H54 (cell line): ENCODE data around the gene BCL2L11.

Experiments used
- DNase-seq: peaks from one replicate; pipeline ENCODE4 v3.0.0; 2011; ENCODE audit warnings: low spot score, mixed read lengths; ENCODE audit not compliant: insufficient read length
- FAIRE-seq: peaks from 3 replicates; lab custom pipeline; 2011; peaks lifted over from hg19 to GRCh38; lab: Jason Lieb, UNC
- POLR2A ChIP-seq: IDR thresholded peaks from 2 replicates; pipeline ENCODE4 v1.6.1; 2011; ENCODE audit warnings: low read depth, mild to moderate bottlenecking, low read length

BCL2L11 gene

DNA sequence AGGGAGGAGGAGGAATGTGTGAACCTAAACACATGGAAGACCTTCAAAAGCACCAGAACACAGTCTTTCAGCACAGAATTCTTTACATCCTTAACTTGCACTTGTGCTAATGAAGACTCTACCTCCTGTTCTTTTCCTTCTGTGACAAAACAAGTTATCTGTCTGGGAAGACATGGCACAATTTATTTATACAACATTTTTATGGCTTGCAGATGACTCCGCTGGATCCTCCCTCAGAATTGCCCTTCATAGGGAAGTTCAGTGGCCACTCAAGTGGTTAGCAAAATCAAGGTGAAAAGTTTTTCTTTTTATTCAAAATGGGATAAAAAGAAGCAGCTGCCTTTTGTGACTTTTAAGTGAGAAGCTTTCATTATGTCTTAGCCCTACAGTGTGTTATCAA, 21.4 kb downstream of the BCL2L11 start:
- no peak for TF ChIP-seq POLR2A
- FAIRE-seq (no peak), DNase-seq (no peak)

DNA sequence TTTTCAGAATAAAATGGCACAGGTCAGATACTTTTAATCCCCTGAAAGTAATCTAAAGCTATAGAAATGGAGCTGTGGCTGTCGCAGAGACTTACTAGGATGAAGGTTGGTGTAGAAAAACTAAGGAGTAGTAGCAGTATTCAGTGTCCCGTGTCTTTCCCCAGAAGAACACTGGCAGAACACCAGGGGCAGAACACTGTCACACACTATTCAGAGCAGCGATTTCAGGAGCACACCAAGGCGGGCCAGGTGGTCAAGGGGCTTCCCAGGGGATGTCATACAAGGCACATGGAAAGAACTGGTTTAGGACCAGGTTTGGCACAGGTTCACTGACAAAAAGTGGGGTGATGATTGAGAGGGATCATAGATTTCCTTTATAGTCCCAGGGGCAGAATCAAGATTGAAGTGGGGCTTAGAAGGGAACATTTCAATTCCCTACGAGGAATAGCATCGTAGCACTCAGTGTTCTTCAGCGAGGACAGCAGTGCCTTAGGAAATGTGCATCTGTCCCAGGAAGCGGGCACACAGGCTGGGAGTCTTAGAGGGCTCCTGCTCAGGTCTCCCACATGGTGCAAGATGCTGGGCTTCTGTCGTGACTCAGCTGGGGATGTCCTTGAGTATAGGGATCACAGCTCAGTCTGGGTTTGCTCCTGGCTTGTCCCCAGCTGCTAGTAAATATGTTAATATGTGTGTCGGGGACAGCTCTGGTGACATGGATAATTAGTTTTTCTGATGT, 22.6 kb downstream of the BCL2L11 start:
- no peak for FAIRE-seq
- no peak for TF ChIP-seq POLR2A

DNA sequence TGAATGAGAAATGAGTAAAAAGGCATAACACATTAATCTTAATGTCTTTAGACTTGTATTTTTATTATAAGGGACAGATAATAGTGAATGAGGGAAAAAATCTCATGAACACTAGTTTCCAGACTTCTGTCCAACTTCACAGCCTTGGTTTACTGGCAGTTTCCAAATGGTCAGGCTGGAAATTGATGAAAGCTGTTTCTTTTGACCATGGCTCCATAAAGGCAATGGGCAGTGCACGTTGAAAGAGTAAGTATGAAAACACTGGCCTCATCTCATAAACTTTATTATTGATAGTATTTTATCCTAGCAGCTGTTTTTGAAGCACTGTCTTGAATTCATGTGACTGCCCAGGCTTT, 23.1 kb downstream of the BCL2L11 start:
- DNase-seq (no peak), FAIRE-seq (no peak)
- TF ChIP-seq POLR2A, result no peak

More for the DNA sequence above, 22.6 kb downstream of the BCL2L11 start:
- no peak for DNase-seq

DNA sequence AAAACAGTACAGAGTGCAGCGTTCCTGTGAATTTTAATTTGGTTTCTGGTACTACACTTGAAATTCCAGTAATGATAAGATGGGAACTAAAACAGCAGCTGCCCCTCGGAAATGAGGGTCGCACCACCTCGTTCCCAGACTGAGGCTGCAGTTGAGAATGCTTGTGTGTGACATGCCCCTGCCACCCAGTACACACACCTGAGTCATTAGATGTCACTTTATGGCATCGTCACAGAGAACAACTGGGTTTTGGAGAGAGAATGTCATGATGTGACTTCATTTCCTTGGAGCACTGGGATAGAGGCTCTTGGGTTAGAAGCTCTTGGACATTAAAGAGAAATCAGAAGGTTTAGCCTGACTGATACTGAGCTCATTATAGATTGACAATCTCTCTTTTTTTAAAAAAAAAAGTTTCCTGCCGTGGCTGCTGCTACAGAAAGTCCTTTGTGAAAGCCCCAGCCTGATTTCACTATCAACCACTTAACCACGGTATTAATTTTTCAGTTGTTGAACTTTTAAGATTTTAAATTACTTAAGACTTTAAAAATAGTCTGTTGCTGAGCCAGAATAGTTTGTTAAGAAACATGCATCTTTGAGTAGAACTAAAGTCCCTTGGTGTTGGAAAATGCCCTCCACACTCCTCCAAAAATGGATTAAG, 24.5 kb downstream of the BCL2L11 start:
- TF ChIP-seq POLR2A, result no peak
- FAIRE-seq (no peak), DNase-seq (no peak)

DNA sequence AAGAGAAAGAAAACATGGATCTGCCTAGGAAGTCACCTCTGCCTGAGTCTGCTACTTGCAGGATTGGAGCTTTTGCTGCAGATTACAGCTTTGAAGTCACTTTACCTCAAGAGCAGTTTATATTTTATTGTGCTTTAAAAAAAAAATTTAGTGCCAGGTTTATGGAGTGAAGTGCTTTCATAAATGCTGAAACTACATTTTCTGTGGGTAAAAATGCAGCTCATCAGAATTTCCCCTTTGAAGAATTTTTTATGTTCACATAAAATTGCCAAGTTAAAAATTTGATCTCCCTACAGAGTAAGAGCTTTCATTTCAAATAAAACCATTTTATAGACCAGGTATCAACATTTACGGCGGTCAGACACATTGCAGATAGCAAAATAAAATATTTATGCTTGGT, 25.2 kb downstream of the BCL2L11 start:
- DNase-seq (no peak), FAIRE-seq (no peak)
- TF ChIP-seq POLR2A, result no peak

DNA sequence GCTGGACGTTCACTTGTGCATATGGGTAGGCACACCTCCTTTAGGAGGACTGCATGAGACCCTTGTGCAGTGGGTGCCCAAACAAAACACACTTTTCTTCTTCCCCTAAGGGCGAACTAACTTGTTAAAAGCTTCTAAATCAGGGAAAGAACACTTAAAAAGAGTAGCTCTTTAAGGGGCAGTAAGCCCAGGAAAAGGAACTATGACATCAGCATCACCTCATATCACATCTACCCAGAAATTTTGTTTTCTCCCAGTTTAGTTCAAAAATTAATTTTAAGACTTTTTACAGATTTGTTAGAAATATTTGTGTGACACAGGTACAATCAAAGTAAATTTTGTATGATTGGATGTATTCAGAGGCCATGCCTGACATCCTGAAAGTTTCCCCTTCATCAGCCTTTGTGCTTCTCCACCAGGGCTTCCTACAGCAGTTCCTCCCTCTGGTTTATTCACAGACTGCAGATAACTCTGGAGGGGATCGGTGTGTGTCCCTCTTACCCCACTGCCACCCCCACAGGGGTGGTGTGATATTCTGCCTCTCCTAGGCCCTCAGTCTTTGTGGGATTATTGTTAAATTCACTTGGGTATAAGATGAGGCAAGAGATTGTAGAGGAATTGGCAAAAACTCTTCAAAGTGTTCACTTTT, 27.6 kb downstream of the BCL2L11 start:
- DNase-seq (no peak), FAIRE-seq (no peak)
- TF ChIP-seq POLR2A, result no peak

DNA sequence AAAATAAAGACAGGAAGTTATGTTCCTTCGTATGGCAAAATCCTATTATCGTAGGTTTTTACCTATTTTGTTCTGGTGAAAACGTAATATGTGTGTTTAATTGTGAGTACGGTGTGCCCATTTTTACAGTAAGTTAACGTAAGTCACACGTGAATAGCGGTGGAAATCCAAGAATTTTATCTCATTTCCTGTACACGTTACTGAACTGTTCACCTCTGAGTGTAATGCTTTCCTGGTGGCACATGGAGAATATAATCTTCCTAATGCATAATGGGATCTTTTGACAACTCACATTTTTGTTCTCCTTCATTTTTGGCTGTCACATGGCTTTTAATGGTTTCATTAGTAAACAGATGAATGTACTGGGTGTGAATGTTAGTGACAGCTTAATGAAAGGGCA, 28.2 kb downstream of the BCL2L11 start:
- no peak for TF ChIP-seq POLR2A
- DNase-seq, result no peak
- no peak for FAIRE-seq

DNA sequence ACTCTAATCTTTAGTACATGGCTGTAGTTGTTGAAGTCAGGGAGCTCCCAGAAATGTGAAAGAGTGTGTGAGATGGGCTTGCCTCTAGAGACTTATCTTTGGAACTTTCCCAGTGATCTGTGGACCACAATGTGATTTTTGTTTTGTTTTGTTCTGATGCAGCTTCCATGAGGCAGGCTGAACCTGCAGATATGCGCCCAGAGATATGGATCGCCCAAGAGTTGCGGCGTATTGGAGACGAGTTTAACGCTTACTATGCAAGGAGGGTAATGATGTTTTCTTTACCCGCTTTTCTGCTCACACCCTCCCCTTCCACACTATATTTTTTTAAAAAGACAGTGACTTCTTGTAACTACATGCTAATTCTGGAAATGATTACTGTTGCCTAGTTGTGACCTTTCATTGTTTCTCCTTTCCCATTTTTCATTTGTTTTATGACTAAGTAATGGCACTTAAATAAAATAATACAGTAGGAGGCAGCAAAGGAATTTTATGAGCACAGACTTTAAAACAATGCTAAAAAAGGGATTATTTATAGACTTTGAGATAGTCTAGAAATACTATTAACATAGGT, 29.3 kb downstream of the BCL2L11 start:
- DNase-seq (no peak), FAIRE-seq (no peak)
- TF ChIP-seq POLR2A, result no peak

DNA sequence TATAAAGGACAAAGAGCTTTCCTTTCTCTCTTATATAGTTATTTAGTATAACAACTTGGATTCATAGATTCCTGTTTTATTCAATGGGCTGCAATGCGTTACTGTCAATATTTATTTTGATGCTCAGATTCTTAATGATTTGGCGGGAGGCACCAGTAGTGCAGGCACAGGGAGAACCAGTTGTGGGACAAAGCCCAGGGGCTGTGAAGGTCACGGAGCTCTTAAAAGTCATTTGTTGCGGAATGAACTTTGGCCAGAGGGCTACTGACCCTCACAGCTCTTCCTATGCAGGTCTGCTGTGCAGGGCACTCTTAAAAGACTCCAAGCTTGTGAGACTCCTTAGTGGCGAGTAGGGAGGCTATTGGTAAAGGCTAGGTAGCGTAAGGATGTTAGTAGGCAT, 34.0 kb downstream of the BCL2L11 start:
- DNase-seq (no peak), FAIRE-seq (no peak)
- TF ChIP-seq POLR2A, result no peak

DNA sequence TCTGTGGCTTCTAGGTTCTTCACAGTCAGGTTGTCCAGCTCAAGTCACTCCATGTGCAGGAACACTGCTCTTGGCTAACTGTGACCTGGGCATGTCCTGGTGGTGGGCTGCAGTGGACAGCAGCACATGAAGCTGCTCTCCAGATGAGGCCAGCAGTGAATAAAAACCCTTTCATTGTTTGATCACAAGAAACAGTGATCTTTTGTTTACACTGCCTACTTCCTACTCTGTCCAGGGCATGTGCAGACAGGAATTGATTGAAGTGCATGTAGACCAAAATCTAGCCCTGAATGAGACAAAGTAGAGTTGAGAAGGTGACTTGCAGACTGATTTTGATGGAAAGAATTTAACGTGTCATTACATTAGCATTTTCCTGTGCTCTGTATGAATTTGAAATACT, 34.9 kb downstream of the BCL2L11 start:
- FAIRE-seq (no peak), DNase-seq (no peak)
- TF ChIP-seq POLR2A, result no peak

DNA sequence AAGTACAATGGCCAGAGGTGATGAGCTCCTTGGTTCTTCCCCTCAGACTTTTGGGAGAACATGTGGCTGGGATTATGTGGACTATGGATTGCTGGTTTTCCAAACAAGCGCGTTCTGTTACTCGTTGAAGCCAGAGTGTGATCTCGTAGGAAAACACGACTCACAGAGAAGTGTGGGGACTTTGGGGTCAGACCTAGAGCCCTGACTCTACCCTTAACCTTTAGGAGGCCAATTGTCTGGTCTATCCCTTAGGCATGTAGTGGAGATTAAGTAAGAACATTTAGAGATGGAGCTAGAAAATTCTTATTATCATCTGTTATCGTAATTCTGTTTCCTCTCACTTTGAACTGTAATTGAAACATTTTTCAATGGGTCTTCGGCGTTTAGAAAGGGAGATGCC, 35.8 kb downstream of the BCL2L11 start:
- FAIRE-seq (no peak), DNase-seq (no peak)
- TF ChIP-seq POLR2A, result no peak

DNA sequence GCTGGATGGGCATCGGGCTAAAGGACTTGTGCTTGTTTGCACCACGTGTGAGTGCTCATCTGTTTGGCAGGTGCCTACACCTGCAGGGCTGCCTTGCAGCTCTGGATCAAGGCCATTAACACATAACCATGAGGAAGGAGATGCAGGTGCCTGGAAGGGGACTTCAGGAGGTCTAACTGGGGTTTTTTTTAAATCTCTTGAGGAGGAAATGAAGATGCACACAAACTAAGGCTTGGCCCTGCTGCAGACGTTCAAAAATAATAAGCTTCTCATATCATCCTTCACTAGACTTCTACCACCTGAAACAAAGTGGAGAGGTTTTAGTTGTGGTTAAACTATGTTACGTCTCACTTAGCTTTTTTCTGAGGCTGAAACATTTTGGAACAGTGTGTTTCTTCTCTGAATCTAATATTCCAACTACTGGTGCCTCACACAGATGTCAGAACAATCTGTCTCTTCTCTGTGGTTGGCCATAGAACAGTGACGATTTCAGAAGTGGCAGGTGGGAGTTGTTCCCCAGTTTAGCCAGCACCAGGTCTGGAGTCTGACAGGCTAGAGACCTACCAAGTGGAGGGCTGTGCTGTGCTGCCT, 36.5 kb downstream of the BCL2L11 start:
- no peak for TF ChIP-seq POLR2A
- DNase-seq (no peak), FAIRE-seq (no peak)

DNA sequence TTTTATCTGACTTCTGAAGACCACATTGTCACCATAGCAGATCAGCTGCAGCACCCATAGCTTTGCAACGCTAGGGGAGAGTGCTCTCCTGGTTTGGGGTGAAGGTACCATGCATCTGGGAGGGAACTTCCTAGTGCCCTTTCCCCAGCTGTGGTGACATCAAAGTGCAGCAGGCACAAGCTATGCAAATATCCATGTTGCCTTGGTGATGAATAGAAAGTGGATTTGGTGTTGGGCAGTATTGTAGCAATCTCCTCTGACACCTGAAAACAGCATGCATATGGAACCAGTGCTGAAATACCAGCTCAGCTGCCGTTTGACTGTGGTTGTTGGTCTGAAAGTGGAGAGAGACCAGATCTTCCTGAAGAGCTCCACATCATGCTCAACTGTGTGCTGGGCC, 37.1 kb downstream of the BCL2L11 start:
- TF ChIP-seq POLR2A, result no peak
- FAIRE-seq (no peak), DNase-seq (no peak)

DNA sequence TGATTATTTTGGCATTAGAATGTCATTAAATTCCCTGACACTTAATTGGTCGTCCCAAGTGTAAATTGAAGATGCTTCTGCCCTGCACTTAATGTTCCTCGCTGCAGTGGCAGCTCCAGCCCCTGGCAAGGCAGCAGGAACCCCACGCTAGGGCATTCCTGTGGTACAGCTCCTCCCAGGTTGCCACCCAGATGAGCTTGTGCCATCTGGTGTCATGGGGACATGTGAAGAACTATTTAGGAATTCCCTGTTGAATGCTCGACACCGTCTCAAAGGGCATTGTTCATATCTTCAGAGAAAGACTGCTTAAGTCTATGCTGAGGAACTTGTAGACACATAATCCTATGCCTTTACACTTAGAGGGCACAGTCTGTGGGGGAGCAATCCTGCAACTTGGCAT, 38.9 kb downstream of the BCL2L11 start:
- no peak for FAIRE-seq
- TF ChIP-seq POLR2A, result no peak
- no peak for DNase-seq
